NCI-H82 treated with DMSO at 0.1 percent for 48 hours (cell line): ENCODE results near the gene TDRD10.
"Not testable (repeated sequence)": the region's sequence is repeated elsewhere in the genome, so short reads cannot be mapped to it uniquely, and the experiment has no call there.

Experiments used
- DNase-seq: peaks from one replicate; lab custom pipeline; 2025; ENCODE audit not compliant: unreplicated experiment; lab: John Stamatoyannopoulos, UW

The TDRD10 gene

DNA sequence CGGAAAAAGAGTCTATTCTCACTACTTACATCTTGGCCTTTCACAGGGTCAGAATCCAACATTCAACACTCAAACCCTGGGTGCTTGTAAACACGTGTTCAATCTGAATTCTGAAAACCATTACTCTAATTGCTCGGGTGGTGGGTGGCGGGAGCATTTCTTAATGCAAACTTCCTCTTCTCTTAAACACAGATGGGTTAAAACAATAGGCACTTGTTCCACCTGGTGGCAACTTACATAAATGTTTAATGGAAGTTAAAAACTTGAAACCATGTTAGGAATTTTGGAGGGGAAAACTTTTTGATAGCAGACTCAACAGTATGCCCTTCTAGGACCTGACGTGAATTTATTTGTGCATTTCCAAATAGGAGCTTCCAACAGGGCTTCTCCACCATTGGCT is 23.4 kb upstream of the TDRD10 start:
- DNase-seq = no peak

DNA sequence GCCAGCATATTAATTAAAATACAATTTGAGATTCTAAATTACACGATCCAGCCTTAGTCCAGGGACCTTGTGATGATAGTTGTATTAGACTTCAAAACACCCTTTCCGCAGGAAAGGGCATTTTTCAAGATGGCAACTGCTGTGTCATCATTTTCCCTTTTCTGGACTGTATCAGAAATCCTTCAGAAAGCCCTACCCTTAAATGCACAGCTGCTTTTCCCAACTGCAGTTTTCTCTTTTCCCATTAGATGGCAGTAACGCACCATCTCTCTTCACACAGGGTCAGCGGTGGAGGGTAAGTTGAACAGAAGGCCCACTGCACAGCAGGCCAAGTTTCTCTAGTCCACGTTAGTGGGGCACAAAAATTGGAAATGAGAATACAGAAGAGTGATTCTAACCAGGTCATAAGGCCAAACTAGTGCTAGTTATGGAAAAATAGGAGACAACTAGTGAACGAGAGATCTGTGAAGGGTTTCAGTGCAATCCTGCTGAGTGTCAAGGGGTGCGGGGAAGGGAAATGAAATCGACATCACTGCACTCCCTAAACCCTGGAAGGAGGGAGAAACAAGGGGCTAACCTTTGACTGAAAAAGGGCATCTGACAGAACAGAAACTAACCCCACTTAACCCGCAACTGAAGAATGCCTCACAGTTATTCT is 22.1 kb upstream of the TDRD10 start:
- peak; percentile 57 for DNase-seq

DNA sequence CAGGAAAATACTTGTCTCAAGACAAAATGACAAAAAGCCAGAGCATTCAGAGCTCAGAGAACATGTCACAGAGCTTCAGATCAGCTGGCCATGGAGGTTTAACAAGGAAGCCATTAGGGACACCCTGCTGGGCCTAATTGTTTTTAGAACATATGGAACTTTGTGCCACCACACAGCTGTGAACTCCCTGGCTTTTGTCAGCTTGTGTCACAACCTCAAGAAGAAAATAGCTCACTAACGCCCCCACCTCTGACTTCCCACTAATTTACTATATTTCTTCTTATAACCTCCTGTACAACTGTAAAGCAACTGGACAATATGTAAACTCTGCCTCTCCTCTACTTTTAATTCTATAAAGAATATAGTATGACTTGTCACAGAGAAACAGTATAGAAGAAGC is 21.0 kb upstream of the TDRD10 start:
- DNase-seq = no peak

DNA sequence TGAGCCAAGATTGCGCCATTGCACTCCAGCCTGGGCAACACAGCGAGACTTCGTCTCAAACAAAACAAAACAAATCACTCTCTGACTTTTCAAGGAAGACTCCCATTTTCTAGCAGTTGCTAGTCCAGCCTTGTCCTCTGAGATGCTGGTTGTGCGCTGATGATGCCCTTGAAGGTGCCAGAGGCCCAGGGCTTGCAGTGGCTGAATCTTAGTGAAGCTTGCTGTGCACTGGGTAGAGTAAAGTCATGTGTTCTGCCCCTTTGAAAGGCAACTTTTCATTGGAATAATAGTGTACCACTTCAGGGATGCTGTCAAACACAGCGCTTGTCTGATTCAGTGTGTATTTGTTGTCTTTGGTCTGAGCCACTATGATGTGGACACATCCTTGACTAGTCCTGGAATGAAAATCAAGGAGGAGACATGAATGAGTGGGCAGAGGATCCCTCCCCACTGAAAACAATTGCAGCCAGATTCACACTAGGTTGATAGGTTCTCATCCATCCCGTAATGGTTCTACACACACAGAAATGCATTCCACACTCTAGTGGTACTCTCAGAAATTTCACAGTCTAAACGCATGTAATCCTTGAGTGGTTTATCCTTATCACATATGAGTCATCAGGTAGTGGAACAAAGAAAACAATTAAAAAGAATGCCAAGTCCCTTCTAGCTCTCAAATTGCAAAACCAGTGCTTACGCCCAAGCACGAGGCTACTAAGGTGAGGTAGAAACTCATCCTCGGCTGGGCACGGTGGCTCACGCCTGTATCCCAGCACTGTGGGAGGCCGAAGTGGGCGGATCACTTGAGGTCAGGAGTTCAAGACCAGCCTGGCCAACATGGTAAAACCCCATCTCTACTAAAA is 17.8 kb upstream of the TDRD10 start:
- DNase-seq = no peak

DNA sequence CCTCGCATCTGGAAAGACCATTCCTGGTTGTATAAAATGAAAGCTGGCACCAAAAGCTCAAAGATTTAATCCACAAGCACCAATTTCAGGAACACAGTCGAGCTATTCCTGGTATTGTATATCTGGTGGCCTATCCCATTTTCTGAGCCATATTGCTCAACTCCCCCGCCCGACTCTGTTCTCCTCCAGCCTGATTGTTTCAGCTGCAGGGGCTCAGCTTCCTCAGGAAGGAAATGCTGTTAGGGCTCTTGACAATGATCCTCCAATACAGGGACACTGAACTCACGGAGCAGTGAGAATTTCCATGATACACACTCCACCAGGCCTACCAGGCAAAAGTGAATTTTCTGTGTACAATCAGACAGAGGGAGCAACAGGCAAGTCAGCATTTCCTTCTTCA is 16.9 kb upstream of the TDRD10 start:
- no peak for DNase-seq

DNA sequence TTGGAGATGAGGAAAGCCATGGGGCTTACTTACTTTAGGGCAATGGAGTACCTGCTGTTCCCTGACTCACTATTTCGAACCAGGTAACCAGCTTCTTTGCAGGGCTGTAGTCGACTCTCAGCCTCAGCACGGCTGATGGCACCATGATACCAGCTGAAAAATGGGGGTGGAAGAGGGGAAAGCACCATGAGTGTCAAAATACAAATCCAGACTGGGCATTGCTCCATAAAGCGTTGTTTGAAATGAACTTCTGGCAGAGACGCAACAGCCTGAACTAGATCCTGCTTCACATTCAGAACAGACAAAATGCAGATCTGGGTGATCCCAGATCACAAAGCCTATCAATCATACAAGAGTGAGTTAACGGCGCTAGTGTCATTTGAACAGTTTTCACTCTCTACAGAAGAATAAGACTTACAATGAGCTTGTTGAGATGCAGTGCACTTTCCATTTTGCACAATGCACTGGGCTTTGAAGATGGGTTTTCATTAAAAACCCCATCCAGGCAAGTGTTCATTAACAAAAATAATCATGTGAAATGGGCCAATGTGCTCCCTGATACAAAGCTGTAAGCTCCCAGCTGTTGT is 16.0 kb upstream of the TDRD10 start:
- no peak for DNase-seq

DNA sequence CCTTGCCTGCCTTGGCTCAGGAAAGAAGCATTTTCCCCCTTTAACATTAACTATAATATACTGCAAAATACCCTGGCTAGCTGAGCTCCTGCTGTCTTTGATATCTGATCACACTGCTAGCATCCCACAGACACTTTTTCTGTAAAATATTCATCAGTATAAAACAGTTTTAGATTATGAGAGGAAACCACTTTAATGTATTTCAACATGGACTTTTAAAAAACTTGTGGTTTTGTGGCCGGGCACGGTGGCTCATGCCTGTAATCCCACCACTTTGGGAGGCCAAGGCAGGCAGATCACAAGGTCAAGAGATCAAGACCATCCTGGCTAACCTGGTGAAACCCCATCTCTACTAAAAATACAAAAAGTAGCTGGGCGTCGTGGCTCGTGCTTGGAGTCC is 15.3 kb upstream of the TDRD10 start:
- DNase-seq = not testable (repeated sequence)

DNA sequence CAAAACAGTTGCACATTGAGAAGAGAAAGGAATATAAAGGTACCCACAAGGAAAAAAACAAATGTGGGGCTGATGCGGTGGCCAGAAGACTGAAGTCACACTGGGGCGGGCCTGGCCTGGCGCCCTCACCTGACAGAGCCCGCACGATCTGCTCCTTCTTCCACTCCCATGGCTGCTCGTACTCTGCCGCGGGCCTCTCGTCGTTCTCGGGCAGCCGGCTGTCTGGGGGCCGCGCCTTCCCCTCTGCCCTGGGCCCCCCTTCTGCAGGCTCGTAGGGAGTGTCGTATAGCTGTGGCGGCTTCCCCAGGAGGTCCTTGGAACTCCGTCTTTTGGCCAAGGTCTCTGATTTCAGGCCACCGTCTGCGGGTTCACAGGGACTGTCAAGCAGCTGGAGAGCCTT is 13.1 kb upstream of the TDRD10 start:
- no peak for DNase-seq

DNA sequence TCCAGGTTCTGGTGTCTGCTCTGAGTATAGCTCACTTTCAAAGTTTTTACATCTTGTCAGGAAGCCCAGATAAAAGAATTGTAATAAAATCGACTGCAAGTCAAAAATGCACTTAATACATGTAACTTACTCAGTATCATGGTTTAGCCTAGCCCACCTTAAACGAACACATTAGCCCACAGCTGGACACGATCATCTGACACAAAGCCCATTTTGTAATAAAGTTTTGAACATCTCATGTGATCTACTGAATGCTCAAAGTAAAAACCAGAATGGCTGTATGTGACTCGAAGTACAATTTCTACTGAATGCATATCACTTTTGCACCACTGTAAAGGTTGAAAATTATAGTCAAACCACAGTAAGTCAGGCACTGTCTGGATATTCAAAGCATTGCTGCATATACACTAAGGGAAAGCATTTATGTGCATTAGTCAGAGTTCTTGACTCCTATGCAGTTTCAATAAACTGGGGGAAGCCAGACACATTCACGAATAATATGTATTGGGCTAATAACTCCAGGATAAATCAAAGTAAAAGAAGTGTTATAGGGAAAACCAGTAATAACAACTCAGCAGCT is 12.2 kb upstream of the TDRD10 start:
- no peak for DNase-seq

DNA sequence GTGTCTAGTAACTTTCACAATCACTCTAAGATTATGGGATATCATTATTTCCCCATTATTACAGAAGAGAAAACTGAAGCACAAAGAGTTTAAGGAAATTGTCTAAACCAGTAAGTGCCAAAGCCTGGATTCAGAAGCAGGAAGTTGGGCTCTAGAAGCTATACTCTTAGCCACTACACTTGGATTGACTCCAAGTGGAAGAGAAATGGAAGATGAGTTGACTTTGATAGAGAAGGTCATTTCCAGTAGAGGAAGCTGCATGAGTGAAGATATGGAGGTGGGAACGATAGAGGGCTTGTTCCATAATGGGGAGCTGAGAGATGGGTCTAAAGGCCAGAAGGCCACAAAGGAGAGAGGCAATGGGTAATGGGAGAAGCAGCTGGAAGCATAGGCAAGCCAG is 11.7 kb upstream of the TDRD10 start:
- no peak for DNase-seq

DNA sequence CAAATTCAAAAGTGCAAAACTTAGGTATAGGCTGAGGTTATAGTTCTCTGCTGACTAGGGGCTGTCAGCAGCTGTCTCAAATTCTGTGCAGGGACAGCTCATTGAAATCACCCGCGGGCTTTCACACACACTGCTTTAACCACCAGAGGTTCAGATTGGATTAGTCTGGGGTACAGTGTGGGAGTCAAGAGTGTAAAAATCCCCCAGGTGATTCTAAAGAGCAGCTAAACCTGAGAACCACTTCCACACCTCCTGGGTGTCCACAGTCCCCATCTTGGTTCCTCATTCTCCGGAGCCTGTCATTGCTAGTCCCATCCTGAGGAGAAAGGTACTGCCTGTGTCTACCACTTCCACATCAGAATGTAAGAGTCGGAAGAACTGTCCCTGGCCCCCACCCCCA is 9.9 kb upstream of the TDRD10 start:
- no peak for DNase-seq

DNA sequence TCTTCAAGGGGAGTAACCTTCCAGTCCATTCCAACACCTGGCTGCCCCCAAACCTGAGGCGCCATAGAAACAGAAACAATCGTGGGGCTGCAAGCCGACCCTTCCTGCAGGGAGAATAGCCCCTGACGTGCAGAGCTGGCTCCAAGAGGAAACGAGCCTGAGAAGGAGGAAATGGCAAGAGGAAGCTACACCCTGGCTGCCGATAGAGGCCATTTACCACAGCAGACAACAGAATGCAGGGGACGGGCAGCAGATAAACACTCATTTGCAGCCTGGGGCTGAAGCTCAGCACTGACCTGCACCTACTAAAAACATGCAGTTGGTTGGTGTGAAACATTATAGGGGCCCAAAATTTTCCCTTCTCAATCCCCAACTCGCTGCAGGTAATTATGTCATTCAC is 8.7 kb upstream of the TDRD10 start:
- no peak for DNase-seq

DNA sequence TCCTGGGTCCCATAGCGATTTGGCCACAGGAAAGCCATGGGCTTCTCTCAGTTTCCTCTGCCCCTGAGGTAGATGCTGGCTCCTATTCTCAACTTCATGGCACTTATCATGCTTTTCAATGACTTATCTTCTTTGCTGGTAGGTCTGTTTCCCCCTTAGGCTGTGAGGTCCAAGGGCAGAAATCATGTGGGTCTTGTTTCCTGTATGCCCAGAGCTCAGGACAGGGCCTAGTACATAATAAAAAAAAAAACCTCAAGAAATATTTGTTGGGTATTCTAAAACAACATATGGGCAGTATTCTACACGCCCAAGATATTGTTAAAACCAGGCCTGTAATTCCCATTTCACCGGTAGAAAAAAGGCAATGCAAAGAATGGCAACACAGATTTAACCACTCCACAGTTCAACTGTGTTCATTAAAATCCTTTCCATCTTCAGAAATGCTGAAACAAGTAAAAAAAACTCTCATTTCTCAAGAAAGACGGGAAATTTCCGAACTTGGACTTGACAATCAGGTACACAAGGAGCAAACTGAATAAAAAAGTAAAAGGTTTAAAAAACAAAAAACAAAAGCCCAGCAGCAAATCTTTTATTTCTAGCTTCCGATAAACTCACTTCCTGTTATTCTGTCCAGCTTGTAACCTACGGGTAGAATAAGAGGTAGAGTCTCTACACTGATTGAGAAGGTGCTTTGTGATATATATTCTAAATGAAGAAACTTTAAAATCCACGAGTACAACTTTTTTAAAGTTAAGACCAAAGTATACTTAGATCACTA is 6.3 kb upstream of the TDRD10 start:
- no peak for DNase-seq

DNA sequence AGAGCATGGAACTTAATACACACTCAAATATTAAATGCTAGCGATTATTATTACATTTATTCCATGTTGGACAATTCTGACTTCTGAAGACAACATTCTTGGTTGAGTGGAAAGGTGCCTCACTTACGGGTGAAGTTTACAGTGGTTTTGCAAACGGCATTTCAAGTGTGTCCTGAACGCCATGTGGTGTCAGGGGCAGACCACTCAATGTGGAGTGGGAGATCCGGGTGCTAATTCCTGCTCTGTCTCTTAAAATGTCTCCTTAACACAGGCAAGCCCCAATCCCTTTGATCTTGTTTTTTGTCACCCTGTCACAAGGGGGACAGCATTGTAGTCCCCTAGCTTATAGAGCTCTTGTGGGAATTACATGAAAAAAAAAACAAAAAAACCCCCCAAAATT is 5.6 kb upstream of the TDRD10 start:
- DNase-seq = no peak

DNA sequence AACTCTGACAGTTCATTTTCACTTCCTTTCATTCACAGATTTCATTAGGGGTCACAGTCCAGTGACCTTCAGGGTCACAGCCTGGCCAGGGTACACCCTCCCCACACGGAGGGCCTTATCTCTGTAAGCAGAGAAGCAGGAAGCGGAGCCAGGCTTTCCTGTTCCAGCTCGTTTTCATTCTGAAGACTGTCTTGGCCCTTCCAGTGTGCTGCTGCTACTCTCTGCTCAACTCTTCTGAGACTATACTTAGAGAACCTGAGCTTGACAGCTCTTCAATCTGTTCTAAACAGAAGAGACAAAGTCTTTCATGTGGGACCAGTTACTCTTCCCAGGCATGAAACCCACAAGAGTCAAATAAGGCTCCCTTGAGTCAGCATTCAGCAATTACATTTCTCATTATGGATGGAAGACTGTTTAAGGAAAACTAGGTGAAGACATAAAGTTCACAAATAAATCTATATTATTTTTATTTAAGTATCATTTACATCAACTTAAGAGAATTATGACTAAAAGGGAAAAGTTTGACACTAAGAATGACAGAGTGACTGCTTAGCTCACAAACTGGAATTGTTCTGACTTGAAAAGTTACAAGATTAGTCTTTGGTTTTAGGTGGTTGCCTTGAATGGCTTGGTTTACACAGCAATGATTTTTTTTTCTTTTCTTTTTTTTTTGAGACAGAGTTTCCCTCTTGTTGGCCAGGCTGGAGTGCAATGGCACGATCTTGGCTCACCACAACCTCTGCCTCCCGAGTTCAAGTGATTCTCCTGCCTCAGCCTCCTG is 4.8 kb upstream of the TDRD10 start:
- DNase-seq = no peak

DNA sequence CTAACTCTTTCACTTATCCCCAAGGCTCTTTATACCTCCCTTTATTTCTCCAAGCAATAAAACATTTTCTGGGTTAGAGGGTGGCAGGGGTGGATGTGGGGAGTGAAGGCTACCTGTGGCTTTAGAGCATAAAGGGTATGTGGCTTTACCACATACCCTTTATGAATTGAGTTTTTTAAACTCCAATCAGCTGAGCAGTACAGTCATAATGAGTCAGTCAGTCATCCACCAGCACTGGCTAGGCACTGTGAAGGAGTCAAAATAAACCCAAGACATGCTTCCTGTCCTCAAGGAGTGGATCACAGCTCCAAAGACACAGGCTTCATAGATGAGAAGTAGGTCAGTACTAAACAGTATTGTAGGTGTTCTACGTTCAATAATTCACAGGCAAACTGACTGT is 2.6 kb upstream of the TDRD10 start:
- no peak for DNase-seq

DNA sequence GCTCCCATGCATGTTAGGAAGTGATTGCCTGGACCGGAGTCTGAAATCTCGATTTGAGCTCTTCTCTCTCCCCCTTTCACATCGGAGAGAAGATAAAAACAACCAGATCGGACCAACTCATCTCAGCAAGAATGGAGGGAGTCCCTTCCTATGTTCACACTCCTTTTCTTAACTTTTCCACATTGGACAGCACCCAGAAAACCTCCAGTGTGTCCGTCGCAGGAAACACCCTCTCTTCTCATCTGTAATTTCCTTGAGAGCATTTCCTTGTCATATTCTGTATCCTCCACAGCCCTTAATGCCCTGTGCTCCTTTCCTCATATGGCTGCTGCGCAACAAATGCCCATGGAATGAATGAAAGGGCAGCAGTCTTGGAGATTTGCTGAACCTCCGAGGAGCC is 1.5 kb upstream of the TDRD10 start:
- DNase-seq = no peak

DNA sequence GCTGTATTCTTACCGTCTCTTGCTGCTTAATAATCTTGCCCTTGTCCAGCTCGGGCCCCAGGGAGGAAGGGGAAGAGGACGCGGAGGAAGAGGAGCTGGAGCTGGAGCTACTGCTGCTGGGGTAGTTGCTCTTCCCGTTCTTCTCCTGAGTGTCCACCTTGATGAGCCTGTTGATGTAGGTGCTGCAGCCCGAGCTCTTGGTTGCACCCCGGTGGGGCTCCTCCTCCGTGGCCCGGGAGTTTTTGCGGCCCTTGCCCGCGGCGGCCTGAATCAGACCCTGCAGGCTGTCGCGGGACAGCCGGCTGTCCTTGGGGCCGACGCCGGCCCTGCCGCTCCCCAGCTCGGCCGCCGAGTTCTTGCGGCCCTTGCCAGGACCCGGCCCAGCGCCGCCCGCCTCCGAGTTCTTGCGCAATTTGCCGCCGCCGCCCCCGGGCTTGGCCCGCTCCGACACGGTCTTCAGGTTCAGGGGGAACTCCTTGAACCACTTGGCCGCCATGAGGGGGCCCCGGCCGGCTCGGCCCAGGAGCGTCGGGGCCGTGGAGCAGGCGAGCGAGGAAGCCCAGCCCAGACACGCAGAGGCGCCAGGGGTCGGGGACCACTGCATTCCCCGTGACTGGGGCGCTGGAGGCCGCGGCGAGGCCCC is 475 bp upstream of the TDRD10 start:
- no peak for DNase-seq

DNA sequence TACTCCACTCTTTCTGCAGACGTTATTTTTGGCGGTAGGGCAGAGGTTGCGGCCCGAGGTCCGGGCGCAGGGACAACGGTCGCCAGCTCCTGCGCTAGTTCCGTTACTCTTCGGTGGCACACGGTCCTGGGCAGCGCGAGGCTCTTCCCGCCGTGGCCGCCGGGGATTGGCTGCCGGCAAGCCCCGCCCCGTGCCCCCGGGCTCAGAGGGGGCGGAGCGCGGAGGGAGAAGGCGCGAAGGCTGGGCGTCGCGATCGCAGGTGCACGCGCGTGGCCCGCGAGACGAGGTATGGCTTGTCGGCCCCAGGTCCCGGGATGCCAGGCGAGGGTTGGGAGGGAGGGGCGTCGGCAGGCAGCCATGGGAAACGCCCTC is 711 bp downstream of the TDRD10 start:
- DNase-seq = no peak

DNA sequence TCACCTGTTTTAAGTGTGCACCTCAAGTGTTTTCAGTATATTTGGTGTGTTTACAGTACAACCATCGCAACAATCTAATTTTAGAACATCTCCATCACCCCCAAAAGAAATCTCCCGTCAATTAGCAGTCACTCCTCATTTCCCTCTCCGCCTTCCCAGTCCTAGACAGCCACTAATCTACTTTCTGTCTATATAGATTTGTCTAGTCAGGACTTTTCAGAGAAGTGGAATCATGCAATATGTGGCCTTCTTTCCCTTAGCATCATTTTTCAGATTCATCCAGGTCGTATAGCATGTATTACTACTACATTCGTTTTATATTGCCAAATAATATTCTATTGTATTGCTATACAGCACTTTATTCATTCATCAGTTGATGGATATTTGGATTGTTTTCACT is 1.9 kb downstream of the TDRD10 start:
- no peak for DNase-seq
